ENCODE data around the gene SLC39A12. TPM values are rescaled to one million over a fixed set of nuclear protein-coding genes. Genes with fewer than 3 reads are reported as not detected.

The SLC39A12 gene
- total and polyA plus RNA-seq, 2 of the 13 experiments (the other 11 are each of a cell fraction or from before 2014, with no cell fraction given) = not detected

GRCh38 chr10:18073314-18073713 is 121.6 kb downstream of the SLC39A12 start:
- TF ChIP-seq ZBTB34 (CRISPR knock-in tag; IDR thresholded peaks at IDR 0.05) = no peak
- TF ChIP-seq ZNF547 (CRISPR knock-in tag; IDR thresholded peaks at IDR 0.05) = no peak
- TF ChIP-seq ZNF841 (CRISPR knock-in tag; IDR thresholded peaks at IDR 0.05; ENCODE audit: borderline replicate concordance) = no peak
- no peak for TF ChIP-seq GATA4 (IDR thresholded peaks at IDR 0.05; ENCODE audit: borderline replicate concordance, low read depth)
- TF ChIP-seq BRCA1 (CRISPR knock-in tag; IDR thresholded peaks at IDR 0.05) = no peak
- no peak for TF ChIP-seq STAG1 (CRISPR knock-in tag; IDR thresholded peaks at IDR 0.05)
- no peak for TF ChIP-seq ZNF543 (CRISPR knock-in tag; IDR thresholded peaks at IDR 0.05)
- no peak for TF ChIP-seq RFXAP (CRISPR knock-in tag; IDR thresholded peaks at IDR 0.05; ENCODE audit: borderline replicate concordance)
- no peak for TF ChIP-seq CENPT (CRISPR knock-in tag; IDR thresholded peaks at IDR 0.05; ENCODE audit: low read depth)
- TF ChIP-seq ATAD3A (CRISPR knock-in tag; IDR thresholded peaks at IDR 0.05) = no peak
- TF ChIP-seq, protein P1, sequence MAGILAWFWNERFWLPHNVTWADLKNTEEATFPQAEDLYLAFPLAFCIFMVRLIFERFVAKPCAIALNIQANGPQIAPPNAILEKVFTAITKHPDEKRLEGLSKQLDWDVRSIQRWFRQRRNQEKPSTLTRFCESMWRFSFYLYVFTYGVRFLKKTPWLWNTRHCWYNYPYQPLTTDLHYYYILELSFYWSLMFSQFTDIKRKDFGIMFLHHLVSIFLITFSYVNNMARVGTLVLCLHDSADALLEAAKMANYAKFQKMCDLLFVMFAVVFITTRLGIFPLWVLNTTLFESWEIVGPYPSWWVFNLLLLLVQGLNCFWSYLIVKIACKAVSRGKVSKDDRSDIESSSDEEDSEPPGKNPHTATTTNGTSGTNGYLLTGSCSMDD (CRISPR knock-in tag; IDR thresholded peaks at IDR 0.05) = no peak
- no peak for TF ChIP-seq GFI1 (CRISPR knock-in tag; IDR thresholded peaks at IDR 0.05; ENCODE audit: borderline replicate concordance)
- no peak for TF ChIP-seq MED8 (CRISPR knock-in tag; IDR thresholded peaks at IDR 0.05; ENCODE audit: insufficient replicate concordance)
- TF ChIP-seq ZBTB42 (CRISPR knock-in tag; IDR thresholded peaks at IDR 0.05) = no peak
- TF ChIP-seq ZKSCAN8 (CRISPR knock-in tag; IDR thresholded peaks at IDR 0.05; ENCODE audit: borderline replicate concordance) = no peak
- no peak for ATAC-seq
- no peak overlapping the region for H2AFZ ChIP-seq (ENCODE audit: low read length)
- H4K20me1 ChIP-seq (ENCODE audit: insufficient read depth, low read length) = no peaks in the 10 kb centered on the region
- H3K9ac ChIP-seq (ENCODE audit: insufficient read depth, low read depth, low read length) = no peak overlapping the region
- H3K9me3 ChIP-seq (ENCODE audit: low read length) = no peaks in the 10 kb centered on the region
- in situ Hi-C loops (cut with HindIII; ENCODE audit: extremely low pct_ligation_motif_present, low pct_unique_long_range_greater_than_20kb) = no loop called here
- no peaks in the 10 kb centered on the region for H3K79me2 ChIP-seq (ENCODE audit: insufficient read depth, low read length)
- H3K27ac ChIP-seq (ENCODE audit: extremely low read length, insufficient read depth, low read length) = no peak overlapping the region
- no peak overlapping the region for H3K4me3 ChIP-seq (replicated peaks in 1 of 3; ENCODE audit: insufficient read depth in 1 of 3, low read depth in 2 of 3, low read length in 3 of 3)
- DNase-seq (ENCODE audit: low spot score) = no peak
- H3K36me3 ChIP-seq (replicated peaks in 1 of 2; ENCODE audit: control insufficient read depth in 1 of 2, insufficient read depth in 2 of 2, low read length in 2 of 2) = no peaks in the 10 kb centered on the region
- no peak for FAIRE-seq
- WGBS (ENCODE audit: low lambda C conversion rate) = 33% methylated on average over 3 of the region's 3 CpGs
- no peaks in the 10 kb centered on the region; a peak in 1 of 5 replicates for H3K27me3 ChIP-seq (ENCODE audit: control insufficient read depth in 1 of 2, insufficient read depth in 2 of 2, low read length in 2 of 2)
- CTCF ChIA-PET (ENCODE audit: low intra/inter-chr PET ratio, low total read pairs) = no interaction called here
- H3K4me1 ChIP-seq (ENCODE audit: insufficient read depth, low read length) = no peaks in the 10 kb centered on the region
- intact Hi-C loops (cut with micrococcal nuclease; ENCODE audit: unreplicated experiment) = no loop called here
- H3K4me2 ChIP-seq (ENCODE audit: low read depth, low read length) = no peak overlapping the region
- POLR2A ChIA-PET = no interaction called here
- no TSS peak for BruUV-seq (replicated peaks)

Measured in HepG2 (cell line).